Right lobe of liver (tissue), 6 donors: ENCODE measurements around the gene UGT1A1. TPM values are rescaled to one million over a fixed set of nuclear protein-coding genes. Genes with fewer than 3 reads are reported as not detected.
A peak's percentile ranks its signal among the peaks of the same experiment; 100 is the strongest.

Source experiments
- ATAC-seq, 4 donors: fragments of 200-7000 bp; cut with Tn5 transposase; one replicate each; pipeline ENCODE4 v1.9.1; 2020; ENCODE audit warnings: mild to moderate bottlenecking in 4 of 4, moderate library complexity in 4 of 4
- DNase-seq, 3 donors: peaks; one replicate each; pipeline ENCODE4 v3.0.0-alpha.2; 2020
- H3K27ac ChIP-seq, 3 donors: fragments of 200-600 bp; one replicate each; pipeline ENCODE4 v1.8.0; 2022
- H3K27me3 ChIP-seq, 2 donors: fragments of 200-600 bp; one replicate each; pipeline ENCODE4 v1.8.0; 2022
- H3K36me3 ChIP-seq, 4 donors: fragments of 200-600 bp; sonication (generic) in 1 of 4; one replicate each; pipeline versions ENCODE4 v1.5.1 to v1.8.0; 2017 to 2022; ENCODE audit warnings: control low read depth in 1 of 4
- H3K4me1 ChIP-seq, 4 donors: fragments of 200-600 bp; sonication (generic) in 1 of 4; one replicate each; pipeline versions ENCODE4 v1.5.1 to v1.8.0; 2017 to 2022; ENCODE audit warnings: control low read depth in 1 of 4
- H3K4me3 ChIP-seq, 3 donors: fragments of 200-600 bp; one replicate each; pipeline ENCODE4 v1.8.0; 2022
- H3K9me3 ChIP-seq, 4 donors: fragments of 200-600 bp; sonication (generic) in 1 of 4; one replicate each; pipeline versions ENCODE4 v1.5.1 to v1.8.0; 2017 to 2022; ENCODE audit warnings: control low read depth in 1 of 4
- POLR2A ChIP-seq: fragments of 450-650 bp; IDR thresholded peaks from one replicate; pipeline ENCODE4 v1.6.1; 2017; ENCODE audit warnings: antibody characterized with exemption, mild to moderate bottlenecking
- WGBS: methylation state at CpG from one replicate; pipeline ENCODE4 v1.1.6; 2018; ENCODE audit warnings: low coverage, low lambda C conversion rate; ENCODE audit not compliant: insufficient coverage; ENCODE audit errors: missing lambda C conversion rate; 5-methylcytosine and 5-hydroxymethylcytosine counted together
- intact Hi-C, 2 donors: fragments of 100-400 bp; cut with DNase I; formaldehyde crosslinking; loops; one replicate each; pipeline versions ENCODE4 v1.11.2 to v1.14.1; 2022
- total RNA-seq, 6 experiments: library from RNA; depleted of rRNA in 2 of 6; stranded (reverse); fragments of >200 nt in 2 of 6; fragmentation: NEBNext Ultra II Directional in 3 of 6; extraction: Animal tissue kit (Norgen Biotek cat#: 25700) in 3 of 6; gene quantifications; one replicate each; pipeline versions ENCODE4 v1.1.0 to v1.2.4, GENCODE V29; 2016 to 2023
- TF ChIP-seq, protein P1 (sequence below), 4 donors: fragments of 200-600 bp in 3 of 4; fragments of 450-650 bp in 1 of 4; IDR thresholded peaks; one replicate each; pipeline versions ENCODE4 v1.5.1 to v1.8.0; 2016 to 2022; ENCODE audit warnings: antibody characterized with exemption in 4 of 4, mild to moderate bottlenecking in 2 of 4
- donor health status: DM: no; HTN: yes; CAD: no.
- donor health status: DM: no; HTN: no; CAD: no.
- donor health status: DM: no; HTN: no; CAD: no.
- donor health status: DM: no; HTN: yes; CAD: no.
- donor health status: DM: no; HTN: yes; CAD: no.

Gene UGT1A1
- total RNA-seq, 6 experiments from 2014 or later: 97.5 to 1,279 (median 171) TPM

DNA sequence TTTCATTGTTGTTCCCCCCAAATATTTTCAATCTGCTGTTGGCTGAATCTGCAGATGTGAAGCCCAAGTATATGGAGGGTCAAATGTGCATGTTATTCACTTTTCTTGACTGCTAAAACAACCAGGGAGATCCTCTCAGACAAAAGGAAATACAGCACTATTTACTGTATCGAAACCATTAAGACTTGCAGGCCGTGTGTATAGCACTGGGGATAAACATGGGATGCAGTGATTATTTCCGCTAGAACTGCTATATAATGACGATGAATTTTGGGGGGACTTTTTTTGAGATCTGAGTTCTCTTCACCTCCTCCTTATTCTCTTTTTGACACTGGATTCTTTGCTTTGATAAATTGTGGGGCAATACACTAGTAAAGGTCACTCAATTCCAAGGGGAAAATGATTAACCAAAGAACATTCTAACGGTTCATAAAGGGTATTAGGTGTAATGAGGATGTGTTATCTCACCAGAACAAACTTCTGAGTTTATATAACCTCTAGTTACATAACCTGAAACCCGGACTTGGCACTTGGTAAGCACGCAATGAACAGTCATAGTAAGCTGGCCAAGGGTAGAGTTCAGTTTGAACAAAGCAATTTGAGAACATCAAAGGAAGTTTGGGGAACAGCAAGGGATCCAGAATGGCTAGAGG lies 3.5 kb upstream of the UGT1A1 start:
- no peaks in the 10 kb centered on the region for H3K9me3 ChIP-seq
- DNase-seq (peak in 1 of 3 donors; percentile 68), ATAC-seq (peak; percentile 40 to 76 (median 60))
- peak overlapping the region in 1 of 3 donors; percentile 20 for H3K4me3 ChIP-seq
- no peaks in the 10 kb centered on the region for H3K27me3 ChIP-seq
- H3K27ac ChIP-seq: peak overlapping the region in 2 of 3 donors; percentile 10 to 92
- peaks cover 0 to 6% (median 0%) of the 10 kb centered on the region in 4 donors for H3K36me3 ChIP-seq
- intact Hi-C loops: no loop called here
- TF ChIP-seq, protein P1, sequence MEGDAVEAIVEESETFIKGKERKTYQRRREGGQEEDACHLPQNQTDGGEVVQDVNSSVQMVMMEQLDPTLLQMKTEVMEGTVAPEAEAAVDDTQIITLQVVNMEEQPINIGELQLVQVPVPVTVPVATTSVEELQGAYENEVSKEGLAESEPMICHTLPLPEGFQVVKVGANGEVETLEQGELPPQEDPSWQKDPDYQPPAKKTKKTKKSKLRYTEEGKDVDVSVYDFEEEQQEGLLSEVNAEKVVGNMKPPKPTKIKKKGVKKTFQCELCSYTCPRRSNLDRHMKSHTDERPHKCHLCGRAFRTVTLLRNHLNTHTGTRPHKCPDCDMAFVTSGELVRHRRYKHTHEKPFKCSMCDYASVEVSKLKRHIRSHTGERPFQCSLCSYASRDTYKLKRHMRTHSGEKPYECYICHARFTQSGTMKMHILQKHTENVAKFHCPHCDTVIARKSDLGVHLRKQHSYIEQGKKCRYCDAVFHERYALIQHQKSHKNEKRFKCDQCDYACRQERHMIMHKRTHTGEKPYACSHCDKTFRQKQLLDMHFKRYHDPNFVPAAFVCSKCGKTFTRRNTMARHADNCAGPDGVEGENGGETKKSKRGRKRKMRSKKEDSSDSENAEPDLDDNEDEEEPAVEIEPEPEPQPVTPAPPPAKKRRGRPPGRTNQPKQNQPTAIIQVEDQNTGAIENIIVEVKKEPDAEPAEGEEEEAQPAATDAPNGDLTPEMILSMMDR (IDR thresholded peaks at IDR 0.05): no peak
- no peak for TF ChIP-seq POLR2A
- WGBS: 30% methylated on average over 7 of the region's 7 CpGs
- H3K4me1 ChIP-seq: peaks cover 0 to 67% (median 14%) of the 10 kb centered on the region in 4 donors

DNA sequence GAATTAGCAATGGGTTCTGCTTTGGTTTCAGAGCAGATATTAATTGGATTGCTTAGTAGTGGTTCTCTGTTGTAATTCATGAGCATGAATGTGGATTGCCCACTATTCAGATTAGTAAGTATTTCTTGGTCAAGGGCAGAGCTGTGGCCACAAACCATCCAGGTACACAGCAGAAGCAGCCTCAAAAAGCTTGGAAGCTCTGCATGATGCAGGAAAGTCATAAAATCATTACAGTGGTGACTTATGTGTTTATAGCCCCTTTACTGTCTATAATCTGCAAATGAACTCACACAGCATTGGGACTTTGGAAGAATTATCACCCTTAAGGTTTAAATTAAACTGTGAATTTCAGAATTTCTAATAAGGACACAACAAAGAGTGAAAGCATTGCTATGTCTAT lies 1.9 kb upstream of the UGT1A1 start:
- H3K27ac ChIP-seq: peak overlapping the region in 1 of 3 donors; percentile 92
- peak overlapping the region in 1 of 3 donors; percentile 20 for H3K4me3 ChIP-seq
- ATAC-seq: no peak

DNA sequence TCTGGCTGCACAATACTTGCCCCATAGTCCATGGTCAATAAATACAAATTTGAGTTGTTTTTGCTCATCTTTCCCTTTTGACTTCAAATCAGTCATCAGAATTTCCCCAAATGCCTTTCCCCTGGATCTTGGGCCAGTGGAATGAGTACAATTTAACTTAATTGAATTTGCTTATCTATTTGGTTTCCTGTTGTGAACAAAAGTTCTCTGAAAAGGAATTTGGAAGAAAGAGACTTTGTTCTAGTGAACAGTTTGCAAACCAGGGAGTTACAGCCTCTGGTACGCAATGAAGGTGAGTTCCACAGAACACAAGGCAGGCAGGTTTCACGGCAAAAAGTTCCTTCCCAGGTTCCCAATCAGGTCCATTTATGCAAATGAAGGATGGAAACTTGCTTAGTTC lies 1.2 kb upstream of the UGT1A1 start:
- H3K4me1 ChIP-seq: peaks cover 0 to 44% (median 13%) of the 10 kb centered on the region in 4 donors
- no peaks in the 10 kb centered on the region for H3K9me3 ChIP-seq
- intact Hi-C loops: no loop called here
- TF ChIP-seq, protein P1 (IDR thresholded peaks at IDR 0.05): no peak
- TF ChIP-seq POLR2A: no peak
- peak overlapping the region in 1 of 3 donors; percentile 92 for H3K27ac ChIP-seq
- peaks cover 0 to 6% (median 0%) of the 10 kb centered on the region in 4 donors for H3K36me3 ChIP-seq
- 52% methylated on average over 2 of the region's 2 CpGs for WGBS
- H3K4me3 ChIP-seq: peak overlapping the region in 1 of 3 donors; percentile 20
- ATAC-seq (no peak), DNase-seq (no peak)
- H3K27me3 ChIP-seq: no peaks in the 10 kb centered on the region

More for the DNA sequence above, 1.9 kb upstream of the UGT1A1 start:
- Histone ChIP-seq H3K36me3 (peaks cover 0 to 6% (median 0%) of the 10 kb centered on the region in 4 donors), H3K4me1 (peaks cover 0 to 51% (median 13%) of the 10 kb centered on the region in 4 donors), H3K9me3 (no peaks in the 10 kb centered on the region), H3K27me3 (no peaks in the 10 kb centered on the region)
- intact Hi-C loops: no loop called here
- no peak for TF ChIP-seq POLR2A
- TF ChIP-seq, protein P1 (IDR thresholded peaks at IDR 0.05): no peak
- no peak for DNase-seq

DNA sequence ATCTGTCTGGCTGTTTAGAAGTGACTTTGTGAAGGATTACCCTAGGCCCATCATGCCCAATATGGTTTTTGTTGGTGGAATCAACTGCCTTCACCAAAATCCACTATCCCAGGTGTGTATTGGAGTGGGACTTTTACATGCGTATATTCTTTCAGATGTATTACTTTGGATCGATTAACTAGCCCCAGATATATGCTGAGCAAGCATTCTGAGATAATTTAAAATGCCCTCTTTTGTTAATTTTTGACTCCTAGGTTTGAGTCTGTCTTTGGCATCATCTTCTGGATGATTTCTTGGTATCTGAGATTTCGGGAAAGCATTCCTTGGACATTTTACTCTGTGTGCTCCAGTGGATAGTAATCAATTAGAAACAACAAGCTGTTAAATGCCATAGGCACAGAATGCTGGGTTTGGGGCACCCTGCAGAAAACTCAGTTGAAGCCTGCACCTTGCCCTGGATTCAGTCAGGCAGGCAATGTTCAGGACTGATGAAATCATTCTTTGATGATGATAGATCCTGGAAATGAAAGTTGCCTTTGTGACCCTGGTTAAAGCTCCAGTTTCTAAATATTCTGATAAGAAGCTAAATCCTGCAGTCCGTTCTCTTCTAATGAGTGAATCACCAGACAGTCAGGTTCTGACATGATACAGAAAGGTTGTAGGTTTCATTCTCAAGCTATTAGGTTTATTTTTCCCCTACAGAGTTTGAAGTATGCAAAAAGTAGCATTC lies 1.1 kb downstream of the UGT1A1 start:
- H3K9me3 ChIP-seq: no peaks in the 10 kb centered on the region
- H3K4me1 ChIP-seq: peaks cover 0 to 36% (median 17%) of the 10 kb centered on the region in 4 donors
- ATAC-seq (peak; percentile 8 to 58 (median 48)), DNase-seq (peak in 1 of 3 donors; percentile 72)
- peak; percentile 90 for TF ChIP-seq POLR2A
- TF ChIP-seq, protein P1 (IDR thresholded peaks at IDR 0.05): no peak
- intact Hi-C loops: loop anchor here in 1 of 2 donors (5.0 kb wide), 1 partner anchor 44 kb away; the partner anchor contains the start of gene UGT1A4
- H3K36me3 ChIP-seq: no peaks in the 10 kb centered on the region
- peak overlapping the region; percentile 80 to 92 (median 91) for H3K27ac ChIP-seq
- whole genome bisulfite sequencing: 25% methylated on average over 4 of the region's 4 CpGs
- peak overlapping the region; percentile 29 to 69 (median 69) for H3K4me3 ChIP-seq
- H3K27me3 ChIP-seq: no peaks in the 10 kb centered on the region
